ENCODE data around the gene TMEM38A. TPM values are rescaled to one million over a fixed set of nuclear protein-coding genes. Genes with fewer than 3 reads are reported as not detected.

The TMEM38A gene
- polyA plus RNA-seq, 1 donor from 2014 or later, result 8.6 TPM

DNA sequence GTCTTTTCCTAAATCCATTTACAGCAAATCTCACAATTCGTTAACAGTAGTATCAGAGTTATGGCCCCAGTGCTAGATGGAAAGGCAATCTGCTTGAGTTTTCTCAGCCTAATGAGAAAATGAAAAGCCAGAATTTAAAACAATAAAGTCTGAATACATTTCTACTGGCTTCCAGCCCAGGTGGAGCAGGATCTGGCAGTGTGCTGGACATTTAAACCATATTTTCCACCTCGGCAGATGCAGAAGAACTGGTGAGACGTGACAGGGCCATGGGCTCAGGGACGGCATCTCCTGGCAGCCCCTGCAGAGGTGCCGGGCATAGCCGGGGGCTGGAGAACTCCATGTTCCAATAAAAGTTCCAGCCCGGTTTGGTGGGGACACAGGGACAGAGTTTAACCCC lies 8.1 kb upstream of the TMEM38A start:
- Histone ChIP-seq H3K79me2 (replicated peaks; ENCODE audit: insufficient read depth, low read length) (peaks cover under 1% of the 10 kb centered on the region), H3K36me3 (ENCODE audit: insufficient read depth, low read length) (no peaks in the 10 kb centered on the region)
- TF ChIP-seq REST (IDR thresholded peaks at IDR 0.05; ENCODE audit: borderline replicate concordance), result no peak
- TF ChIP-seq TAF1 (IDR thresholded peaks at IDR 0.05; ENCODE audit: low read depth), result no peak
- TF ChIP-seq, protein P1, sequence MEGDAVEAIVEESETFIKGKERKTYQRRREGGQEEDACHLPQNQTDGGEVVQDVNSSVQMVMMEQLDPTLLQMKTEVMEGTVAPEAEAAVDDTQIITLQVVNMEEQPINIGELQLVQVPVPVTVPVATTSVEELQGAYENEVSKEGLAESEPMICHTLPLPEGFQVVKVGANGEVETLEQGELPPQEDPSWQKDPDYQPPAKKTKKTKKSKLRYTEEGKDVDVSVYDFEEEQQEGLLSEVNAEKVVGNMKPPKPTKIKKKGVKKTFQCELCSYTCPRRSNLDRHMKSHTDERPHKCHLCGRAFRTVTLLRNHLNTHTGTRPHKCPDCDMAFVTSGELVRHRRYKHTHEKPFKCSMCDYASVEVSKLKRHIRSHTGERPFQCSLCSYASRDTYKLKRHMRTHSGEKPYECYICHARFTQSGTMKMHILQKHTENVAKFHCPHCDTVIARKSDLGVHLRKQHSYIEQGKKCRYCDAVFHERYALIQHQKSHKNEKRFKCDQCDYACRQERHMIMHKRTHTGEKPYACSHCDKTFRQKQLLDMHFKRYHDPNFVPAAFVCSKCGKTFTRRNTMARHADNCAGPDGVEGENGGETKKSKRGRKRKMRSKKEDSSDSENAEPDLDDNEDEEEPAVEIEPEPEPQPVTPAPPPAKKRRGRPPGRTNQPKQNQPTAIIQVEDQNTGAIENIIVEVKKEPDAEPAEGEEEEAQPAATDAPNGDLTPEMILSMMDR (IDR thresholded peaks at IDR 0.05; ENCODE audit: poor library complexity, severe bottlenecking), result no peak
- no peak for TF ChIP-seq SMC3 (conservative IDR thresholded peaks at IDR 0.05; ENCODE audit: poor library complexity)
- no peak for TF ChIP-seq EZH2 (IDR thresholded peaks at IDR 0.05; ENCODE audit: borderline replicate concordance, insufficient read depth, low read length, poor library complexity, severe bottlenecking)
- TF ChIP-seq EP300 (conservative IDR thresholded peaks at IDR 0.05; ENCODE audit: poor library complexity, severe bottlenecking), result no peak
- TF ChIP-seq RAD21 (conservative IDR thresholded peaks at IDR 0.05), result no peak
- TF ChIP-seq MXI1 (conservative IDR thresholded peaks at IDR 0.05; ENCODE audit: poor library complexity, severe bottlenecking), result no peak
- TF ChIP-seq POLR2AphosphoS5 (IDR thresholded peaks at IDR 0.05), result no peak

GRCh38 chr19:16654140-16654539 lies 6.8 kb upstream of the TMEM38A start:
- Histone ChIP-seq H3K79me2 (replicated peaks; ENCODE audit: insufficient read depth, low read length) (peaks cover 14% of the 10 kb centered on the region), H3K4me2 (ENCODE audit: low read length) (no peak overlapping the region)
- TF ChIP-seq EZH2 (IDR thresholded peaks at IDR 0.05; ENCODE audit: borderline replicate concordance, insufficient read depth, low read length, poor library complexity, severe bottlenecking), result no peak
- TF ChIP-seq RAD21 (conservative IDR thresholded peaks at IDR 0.05), result no peak
- TF ChIP-seq EP300 (conservative IDR thresholded peaks at IDR 0.05; ENCODE audit: poor library complexity, severe bottlenecking), result no peak
- no peak for TF ChIP-seq REST (IDR thresholded peaks at IDR 0.05; ENCODE audit: borderline replicate concordance)
- TF ChIP-seq, protein P1 (IDR thresholded peaks at IDR 0.05; ENCODE audit: poor library complexity, severe bottlenecking), result no peak
- no peak for TF ChIP-seq POLR2AphosphoS5 (IDR thresholded peaks at IDR 0.05)
- no peak for TF ChIP-seq MXI1 (conservative IDR thresholded peaks at IDR 0.05; ENCODE audit: poor library complexity, severe bottlenecking)
- no peak for TF ChIP-seq SMC3 (conservative IDR thresholded peaks at IDR 0.05; ENCODE audit: poor library complexity)
- TF ChIP-seq TAF1 (IDR thresholded peaks at IDR 0.05; ENCODE audit: low read depth), result no peak

More for the DNA sequence above, 8.1 kb upstream of the TMEM38A start:
- Histone ChIP-seq H3K27ac (ENCODE audit: low read length) (no peak overlapping the region), H3K27me3 (ENCODE audit: insufficient read depth, low read depth, low read length) (no peaks in the 10 kb centered on the region), H3K4me2 (ENCODE audit: low read length) (no peak overlapping the region), H4K20me1 (ENCODE audit: insufficient read depth) (no peaks in the 10 kb centered on the region), H3F3A (ENCODE audit: insufficient read depth, low read length, poor library complexity, severe bottlenecking) (no peaks in the 10 kb centered on the region), H3K4me3 (ENCODE audit: low read length) (no peak overlapping the region), H2AFZ (ENCODE audit: low read depth, low read length) (no peak overlapping the region), H3K9ac (ENCODE audit: low read length) (no peak overlapping the region), H3K9me3 (ENCODE audit: low read length) (no peaks in the 10 kb centered on the region), H3K9me2 (ENCODE audit: insufficient read depth, low read length) (no peaks in the 10 kb centered on the region)

More at GRCh38 chr19:16654140-16654539, 6.8 kb upstream of the TMEM38A start:
- no peak overlapping the region for H3K4me3 ChIP-seq (ENCODE audit: low read length)
- H3K36me3 ChIP-seq (ENCODE audit: insufficient read depth, low read length), result no peaks in the 10 kb centered on the region
- H3F3A ChIP-seq (ENCODE audit: insufficient read depth, low read length, poor library complexity, severe bottlenecking), result no peaks in the 10 kb centered on the region
- H4K20me1 ChIP-seq (ENCODE audit: insufficient read depth), result no peaks in the 10 kb centered on the region
- no peak overlapping the region for H2AFZ ChIP-seq (ENCODE audit: low read depth, low read length)
- H3K27ac ChIP-seq (ENCODE audit: low read length), result no peak overlapping the region
- no peak overlapping the region for H3K9ac ChIP-seq (ENCODE audit: low read length)
- H3K9me2 ChIP-seq (ENCODE audit: insufficient read depth, low read length), result no peaks in the 10 kb centered on the region
- H3K27me3 ChIP-seq (ENCODE audit: insufficient read depth, low read depth, low read length), result no peaks in the 10 kb centered on the region
- H3K9me3 ChIP-seq (ENCODE audit: low read length), result no peaks in the 10 kb centered on the region

All from neural cell (in vitro differentiated cells).